OCI-LY1 (cell line): ENCODE results near the gene ZDHHC14.

Source experiments
- H2AFZ ChIP-seq: fragments of 200-600 bp; sonication (generic), shearing (Covaris generic); 2 replicates; pipeline ENCODE4 v1.6.0; 2014; ENCODE audit warnings: antibody characterized with exemption, mild to moderate bottlenecking, low read length
- H3F3A ChIP-seq: fragments of 200-600 bp; sonication (generic), shearing (Covaris generic); 2 replicates; pipeline ENCODE4 v1.6.0; 2014; ENCODE audit warnings: mild to moderate bottlenecking, antibody characterized with exemption, low read length, moderate library complexity; ENCODE audit not compliant: insufficient read depth
- H3K27ac ChIP-seq: fragments of 200-600 bp; sonication (generic); 2 replicates; pipeline ENCODE4 v1.5.1; 2014; ENCODE audit warnings: low read length, mixed run types, mild to moderate bottlenecking, low read depth; ENCODE audit not compliant: poor library complexity, severe bottlenecking
- H3K27me3 ChIP-seq: fragments of 200-600 bp; sonication (generic); 2 replicates; pipeline ENCODE4 v1.6.0; 2014; ENCODE audit warnings: antibody characterized with exemption, mild to moderate bottlenecking, low read length, moderate library complexity; ENCODE audit not compliant: insufficient read depth
- H3K36me3 ChIP-seq: fragments of 200-600 bp; sonication (generic); 2 replicates; pipeline ENCODE4 v1.6.1; 2014; ENCODE audit warnings: mild to moderate bottlenecking, antibody characterized with exemption, low read length, moderate library complexity, mixed read lengths; ENCODE audit not compliant: insufficient read depth
- H3K4me1 ChIP-seq: fragments of 200-600 bp; sonication (generic); 2 replicates; pipeline ENCODE4 v1.5.1; 2014; ENCODE audit warnings: mild to moderate bottlenecking, low read length, moderate library complexity; ENCODE audit not compliant: insufficient read depth, severe bottlenecking
- H3K4me2 ChIP-seq: fragments of 200-600 bp; sonication (generic), shearing (Covaris generic); 2 replicates; pipeline ENCODE4 v1.6.1; 2014; ENCODE audit warnings: low read length
- H3K4me3 ChIP-seq: fragments of 200-600 bp; sonication (generic); 2 replicates; pipeline ENCODE4 v1.5.1; 2014; ENCODE audit warnings: low read length, low read depth, mild to moderate bottlenecking, mixed read lengths; ENCODE audit not compliant: poor library complexity, severe bottlenecking
- H3K79me2 ChIP-seq: fragments of 200-600 bp; shearing (Covaris generic); 2 replicates; pipeline ENCODE4 v1.6.1; 2016; ENCODE audit warnings: mixed run types, low read length, mixed read lengths; ENCODE audit not compliant: insufficient read depth
- H3K9ac ChIP-seq: fragments of 200-600 bp; sonication (generic), shearing (Covaris generic); 2 replicates; pipeline ENCODE4 v1.6.1; 2014; ENCODE audit warnings: mild to moderate bottlenecking, low read length, mixed read lengths
- H3K9me2 ChIP-seq: fragments of 200-600 bp; sonication (generic), shearing (Covaris generic); 2 replicates; pipeline ENCODE4 v1.6.1; 2014; ENCODE audit warnings: low read depth, mild to moderate bottlenecking, low read length, mixed read lengths
- H3K9me3 ChIP-seq: fragments of 200-600 bp; shearing (Covaris generic); 2 replicates; pipeline ENCODE4 v1.6.1; 2014; ENCODE audit warnings: low read length, mixed read lengths
- H4K20me1 ChIP-seq: fragments of 200-600 bp; sonication (generic), shearing (Covaris generic); 2 replicates; pipeline ENCODE4 v1.6.0; 2016; ENCODE audit warnings: mild to moderate bottlenecking, low read length; ENCODE audit not compliant: insufficient read depth
- CTCF ChIP-seq: fragments of 200-600 bp; sonication (generic), shearing (Covaris generic); IDR thresholded peaks from 2 replicates; pipeline ENCODE4 v1.5.1; 2017; ENCODE audit warnings: mild to moderate bottlenecking, antibody characterized with exemption, low read length, moderate library complexity, mixed read lengths
- EZH2 ChIP-seq: fragments of 200-600 bp; sonication (generic), shearing (Covaris generic); IDR thresholded peaks from 2 replicates; pipeline ENCODE4 v1.8.0; 2017; ENCODE audit warnings: borderline replicate concordance, mixed run types, mild to moderate bottlenecking, antibody characterized with exemption, low read length, moderate library complexity, mixed read lengths

The ZDHHC14 gene

DNA sequence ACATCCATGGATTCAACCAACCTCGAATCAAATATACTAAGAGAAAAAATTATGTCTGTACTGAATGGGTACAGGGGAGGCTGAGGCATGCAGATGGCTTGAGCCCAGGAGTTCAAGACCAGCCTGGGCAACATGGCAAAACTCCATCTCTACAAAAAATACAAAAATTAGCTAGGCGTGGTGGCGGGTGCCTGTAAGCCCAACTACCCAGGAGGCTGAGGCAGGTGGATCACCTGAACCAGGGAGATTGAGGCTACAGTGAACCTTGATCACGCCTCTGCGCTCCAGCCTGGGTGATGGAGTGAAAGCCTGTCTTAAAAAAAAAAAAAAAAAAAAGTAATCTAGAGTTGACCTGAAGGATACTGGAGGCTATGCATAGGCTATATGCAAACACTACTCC lies 223.0 kb downstream of the ZDHHC14 start:
- no peaks in the 10 kb centered on the region; the same call in 1 of the 2 replicates for H3K27me3 ChIP-seq
- no peaks in the 10 kb centered on the region for H3K79me2 ChIP-seq
- H3K9ac ChIP-seq, result no peak overlapping the region
- no peaks in the 10 kb centered on the region for H3K36me3 ChIP-seq
- no peak overlapping the region for H2AFZ ChIP-seq
- H3K4me1 ChIP-seq, result no peaks in the 10 kb centered on the region
- TF ChIP-seq CTCF (no peak), EZH2 (no peak)
- no peaks in the 10 kb centered on the region for H4K20me1 ChIP-seq
- H3K4me2 ChIP-seq, result no peak overlapping the region
- no peaks in the 10 kb centered on the region for H3K9me3 ChIP-seq
- no peaks in the 10 kb centered on the region for H3F3A ChIP-seq
- H3K27ac ChIP-seq, result no peak overlapping the region
- no peaks in the 10 kb centered on the region for H3K9me2 ChIP-seq
- no peak overlapping the region for H3K4me3 ChIP-seq

GRCh38 chr6:157604816-157605215 lies 223.8 kb downstream of the ZDHHC14 start:
- H3K27ac ChIP-seq, result no peak overlapping the region
- H3K4me3 ChIP-seq, result no peak overlapping the region
- no peaks in the 10 kb centered on the region for H4K20me1 ChIP-seq
- H3K4me1 ChIP-seq, result no peaks in the 10 kb centered on the region
- no peaks in the 10 kb centered on the region for H3K9me3 ChIP-seq
- H3K9ac ChIP-seq, result no peak overlapping the region
- no peak overlapping the region for H3K4me2 ChIP-seq
- TF ChIP-seq EZH2 (no peak), CTCF (no peak)
- H3F3A ChIP-seq, result no peaks in the 10 kb centered on the region
- no peaks in the 10 kb centered on the region for H3K36me3 ChIP-seq
- H3K9me2 ChIP-seq, result no peaks in the 10 kb centered on the region
- H3K79me2 ChIP-seq, result no peaks in the 10 kb centered on the region
- H3K27me3 ChIP-seq, result no peaks in the 10 kb centered on the region; the same call in 1 of the 2 replicates
- no peak overlapping the region for H2AFZ ChIP-seq

GRCh38 chr6:157605484-157605883 lies 224.5 kb downstream of the ZDHHC14 start:
- Histone ChIP-seq H3K27me3 (no peaks in the 10 kb centered on the region; the same call in 1 of the 2 replicates), H3K4me3 (no peak overlapping the region), H3K27ac (no peak overlapping the region), H3K4me2 (no peak overlapping the region), H3K36me3 (no peaks in the 10 kb centered on the region), H3K9me3 (no peaks in the 10 kb centered on the region), H3K79me2 (no peaks in the 10 kb centered on the region), H3K4me1 (no peaks in the 10 kb centered on the region), H3K9ac (no peak overlapping the region), H4K20me1 (no peaks in the 10 kb centered on the region), H3F3A (no peaks in the 10 kb centered on the region), H2AFZ (no peak overlapping the region), H3K9me2 (no peaks in the 10 kb centered on the region)
- TF ChIP-seq CTCF (no peak), EZH2 (no peak)
